GM21367 (cell line): Measurements from ENCODE around the gene SDC4.
"Not testable (repeated sequence)": the region's sequence is repeated elsewhere in the genome, so short reads cannot be mapped to it uniquely, and the experiment has no call there.

Source experiments
- ATAC-seq: cut with Tn5 transposase; IDR thresholded peaks from one replicate; pipeline ENCODE4 v1.9.1; 2021; ENCODE audit not compliant: unreplicated experiment

The SDC4 gene

DNA sequence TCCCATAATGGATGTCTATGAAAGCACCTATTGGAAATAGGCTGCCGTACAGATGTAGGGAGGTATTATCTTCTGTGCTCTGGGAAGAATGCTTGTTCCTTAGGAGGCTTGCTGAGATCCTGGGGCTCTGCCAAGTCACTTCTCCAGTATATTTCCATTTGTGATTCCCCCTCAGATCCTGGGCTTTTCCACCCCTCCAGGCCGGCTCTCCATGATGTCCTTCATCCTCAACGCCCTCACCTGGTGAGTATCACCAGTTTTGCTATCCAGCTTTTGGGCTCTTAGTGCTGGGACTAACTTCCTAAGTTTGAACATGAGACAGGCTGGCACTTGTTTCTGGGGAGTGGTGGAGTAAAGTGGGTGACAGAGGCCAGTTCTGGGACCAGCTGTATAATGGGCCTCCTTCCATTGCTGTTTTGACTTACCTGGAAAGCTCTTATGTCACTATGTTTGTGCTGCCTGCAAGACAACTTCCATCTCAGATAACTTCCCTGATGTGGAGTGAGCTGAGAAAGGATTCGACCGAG lies 17.3 kb upstream of the SDC4 start:
- ATAC-seq, result no peak

DNA sequence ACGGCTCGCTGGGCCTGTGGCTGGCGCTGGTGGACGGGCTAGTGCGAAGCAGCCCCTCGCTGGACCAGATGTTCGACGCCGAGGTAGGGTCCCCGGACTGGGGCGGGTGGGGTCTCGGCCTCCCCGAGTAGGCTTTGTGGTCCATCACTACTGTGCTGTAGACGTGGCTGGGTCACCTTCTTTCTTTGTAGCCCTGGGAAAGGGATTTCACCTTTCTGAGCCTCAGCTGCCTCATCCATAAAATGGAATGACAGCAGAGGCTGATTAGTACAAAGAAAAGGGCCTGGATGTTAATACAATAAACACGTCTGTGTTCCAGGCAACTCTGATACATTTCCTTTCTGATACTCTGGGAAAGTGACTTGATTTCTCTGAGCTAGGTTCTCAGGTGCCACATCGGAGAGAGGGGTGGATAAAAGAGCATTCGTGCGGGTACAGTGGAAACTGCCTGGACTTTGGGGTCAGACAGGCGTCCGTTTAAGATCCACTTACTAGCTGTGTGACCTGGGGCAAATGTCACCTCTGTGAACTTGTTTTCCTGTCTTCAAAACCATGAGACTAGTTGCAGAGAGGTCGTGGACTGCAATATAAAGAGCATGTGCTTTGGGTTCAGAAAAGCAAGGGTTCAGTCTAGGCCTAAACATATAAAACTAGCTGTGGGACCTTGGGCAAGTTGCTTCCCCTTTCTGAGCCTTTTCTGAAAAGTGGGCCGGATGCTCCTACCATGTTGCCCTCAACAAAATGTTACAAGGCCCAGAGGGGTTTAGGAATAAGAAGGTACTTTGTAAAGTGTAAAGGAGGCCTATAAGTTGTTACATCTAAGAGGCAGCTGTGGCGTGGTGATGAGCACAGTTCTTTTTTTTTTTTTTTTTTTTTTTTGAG lies 15.6 kb upstream of the SDC4 start:
- ATAC-seq, result no peak

DNA sequence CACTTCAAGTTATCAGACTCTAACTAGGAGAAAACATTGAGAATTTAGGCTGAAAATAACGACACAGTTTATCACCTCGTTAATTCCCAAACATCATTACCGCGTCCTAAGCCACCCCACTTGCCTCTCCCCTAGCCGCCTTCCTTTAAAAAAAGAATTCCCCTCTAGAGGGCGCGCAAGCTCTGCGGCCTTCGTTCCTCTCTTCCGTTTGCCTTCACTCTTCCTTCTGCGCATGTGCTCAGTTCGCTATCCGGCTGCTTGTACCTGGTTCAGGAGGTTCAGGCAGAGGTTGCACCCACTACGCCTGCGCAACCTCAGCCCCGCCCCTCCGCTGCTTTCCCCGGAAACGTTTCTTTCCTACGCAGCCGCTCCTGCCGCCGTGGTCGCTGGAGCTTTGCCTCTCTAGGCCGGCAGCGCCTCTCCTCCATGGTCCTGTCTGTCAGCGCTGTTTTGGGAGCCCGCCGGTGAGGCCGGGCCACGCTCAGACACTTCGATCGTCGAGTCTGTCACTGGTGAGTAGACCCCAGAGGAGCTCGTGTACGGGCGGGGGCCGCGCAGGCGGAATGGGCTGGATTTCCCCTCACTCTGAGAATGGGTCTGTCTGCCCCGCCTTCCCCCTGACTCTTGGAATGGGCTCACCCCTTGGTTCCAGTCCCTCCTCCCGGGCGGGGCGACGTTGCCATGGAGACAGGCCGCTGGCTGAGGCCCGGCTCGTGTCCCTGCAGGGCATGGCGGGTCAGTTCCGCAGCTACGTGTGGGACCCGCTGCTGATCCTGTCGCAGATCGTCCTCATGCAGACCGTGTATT lies 14.8 kb upstream of the SDC4 start, which contains the start of gene SYS1:
SYS1 (plus strand) TSS at position 353 of the 807 bp plus-strand sequence; CDS start at position 729, 376 bp downstream.
- peak; percentile 54 for ATAC-seq

GRCh38 chr20:45361793-45362192 lies 13.6 kb upstream of the SDC4 start:
- ATAC-seq, result no peak

- no peak for ATAC-seq
These were observed 11.4 kb upstream of the SDC4 start for GRCh38 chr20:45359406-45360148.

DNA sequence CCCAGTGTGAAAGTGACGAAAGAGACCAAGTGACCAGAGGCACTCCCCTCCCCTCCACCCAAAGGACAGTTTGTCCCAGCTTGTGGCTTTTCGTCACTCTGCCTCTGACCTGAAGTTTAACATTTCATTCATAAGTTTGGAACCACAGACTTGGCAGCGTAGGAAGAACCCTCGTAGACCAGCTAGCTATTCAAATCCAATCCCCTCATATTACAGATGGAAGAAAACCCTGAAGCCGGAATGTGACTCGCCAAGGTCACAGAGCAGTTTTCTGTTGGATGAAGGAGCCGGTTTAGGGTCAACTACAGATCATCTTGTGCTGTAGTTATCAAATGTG lies 10.8 kb upstream of the SDC4 start:
- ATAC-seq, result no peak

DNA sequence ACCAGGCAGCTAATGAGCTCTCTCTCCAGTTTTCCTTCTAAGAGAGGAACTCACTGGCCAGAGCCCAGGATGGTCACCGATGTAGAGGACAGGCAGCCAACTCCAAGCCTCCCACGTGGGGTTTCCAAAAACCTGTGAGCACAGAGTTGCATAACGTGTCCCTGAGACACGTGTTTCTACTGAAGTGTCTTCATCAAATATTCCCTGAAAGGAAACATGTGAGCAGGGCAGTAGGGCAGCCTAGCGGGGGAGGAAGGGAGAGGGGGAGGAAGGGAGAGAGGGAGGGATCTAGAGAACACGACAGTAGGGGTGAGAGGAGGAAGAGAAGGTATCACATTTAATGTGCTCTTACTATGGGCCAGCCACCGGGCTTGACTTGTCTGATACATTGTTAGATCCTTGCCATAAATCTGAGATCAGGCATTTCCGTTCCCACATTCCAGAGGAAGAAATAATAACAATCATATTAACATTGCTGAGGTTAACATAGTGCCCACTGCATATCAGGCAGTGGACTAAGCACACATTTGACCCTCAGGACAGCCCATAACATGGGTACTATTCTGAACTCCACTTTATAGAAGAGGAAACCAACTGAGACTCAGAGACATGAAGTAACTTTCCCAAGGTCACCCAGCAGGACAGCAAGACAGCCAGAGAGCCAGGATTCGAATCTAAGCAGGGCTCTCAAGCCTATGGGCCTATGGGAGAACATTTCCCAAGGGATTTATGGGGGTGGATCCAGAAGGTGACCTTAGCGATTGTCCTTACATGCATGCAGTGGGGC lies 10.3 kb upstream of the SDC4 start:
- no peak for ATAC-seq

GRCh38 chr20:45355209-45356084 lies 7.2 kb upstream of the SDC4 start:
- no peak for ATAC-seq

DNA sequence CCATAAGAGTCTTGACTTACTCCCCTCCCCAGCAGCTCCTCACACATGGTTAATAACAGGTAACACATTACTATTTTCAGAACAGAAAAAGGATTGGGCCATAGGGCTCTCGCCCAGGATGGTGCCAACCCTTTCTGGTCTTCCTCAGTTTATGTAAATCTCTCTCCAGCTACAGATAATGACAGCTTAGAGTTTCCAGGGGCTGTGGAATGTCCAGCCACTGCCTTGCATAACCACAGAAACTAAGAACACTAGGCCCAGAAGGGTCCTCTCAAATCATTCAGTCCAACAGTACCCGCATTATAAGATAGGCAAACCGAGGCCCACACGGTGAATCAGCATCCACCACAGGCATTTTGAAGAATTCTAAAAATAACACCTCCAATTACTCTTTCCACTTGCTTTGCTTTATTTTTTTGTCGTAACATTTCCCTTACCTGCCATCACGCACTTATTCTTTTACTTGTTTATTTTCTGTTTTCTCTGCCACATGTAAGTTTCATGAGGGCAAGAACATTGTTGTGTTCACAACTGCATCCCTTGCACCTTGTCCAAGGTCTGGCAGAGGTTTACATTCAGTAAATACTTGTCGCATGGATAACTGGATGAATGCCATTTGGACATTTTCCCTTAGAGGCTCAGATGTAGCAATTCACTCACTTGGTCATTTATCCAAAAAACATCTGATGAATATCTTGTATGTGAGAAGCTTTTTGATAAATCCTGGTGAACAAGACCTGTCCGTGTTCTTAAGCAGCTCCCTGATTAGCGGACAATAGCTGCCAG lies 6.4 kb upstream of the SDC4 start:
- ATAC-seq, result no peak

DNA sequence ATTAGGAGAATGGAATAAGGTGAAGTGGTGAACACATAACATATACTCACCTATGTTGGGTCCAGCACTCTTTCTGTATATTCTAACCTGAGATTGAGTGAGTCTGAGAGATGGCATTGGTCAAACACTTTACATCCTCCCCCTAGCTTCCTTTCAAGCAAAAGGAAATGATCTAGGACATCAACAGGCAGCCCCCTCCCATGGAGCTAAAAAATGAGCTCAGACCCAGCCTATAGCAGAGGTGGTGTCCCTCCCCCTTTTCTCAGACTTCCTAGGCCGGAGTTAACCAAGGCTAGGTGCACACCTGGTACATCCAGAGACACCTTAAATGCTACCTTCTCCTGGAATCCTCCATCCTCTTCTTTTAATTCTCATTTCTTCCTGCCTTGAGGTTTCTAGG lies 5.5 kb upstream of the SDC4 start:
- no peak for ATAC-seq

- no peak for ATAC-seq
These were observed 4.5 kb upstream of the SDC4 start for GRCh38 chr20:45352729-45353128.

GRCh38 chr20:45350795-45351194 lies 2.6 kb upstream of the SDC4 start:
- ATAC-seq, result not testable (repeated sequence)

GRCh38 chr20:45350217-45350616 lies 2.0 kb upstream of the SDC4 start:
- ATAC-seq, result no peak

GRCh38 chr20:45347297-45347935 lies 808 bp downstream of the SDC4 start:
- no peak for ATAC-seq

- no peak for ATAC-seq
These were observed 1.4 kb downstream of the SDC4 start for GRCh38 chr20:45346851-45347250.

GRCh38 chr20:45346291-45346718 lies 1.9 kb downstream of the SDC4 start:
- no peak for ATAC-seq

- no peak for ATAC-seq
These were observed 2.9 kb downstream of the SDC4 start for GRCh38 chr20:45345104-45345936.
